Fibroblast of the conjunctiva (primary cell): Measurements from ENCODE around the gene SMIM28.

Experiments
- DNase-seq: peaks from one replicate; pipeline ENCODE4 v3.0.0-alpha.2; 2010; ENCODE audit warnings: low read depth

Gene SMIM28

DNA sequence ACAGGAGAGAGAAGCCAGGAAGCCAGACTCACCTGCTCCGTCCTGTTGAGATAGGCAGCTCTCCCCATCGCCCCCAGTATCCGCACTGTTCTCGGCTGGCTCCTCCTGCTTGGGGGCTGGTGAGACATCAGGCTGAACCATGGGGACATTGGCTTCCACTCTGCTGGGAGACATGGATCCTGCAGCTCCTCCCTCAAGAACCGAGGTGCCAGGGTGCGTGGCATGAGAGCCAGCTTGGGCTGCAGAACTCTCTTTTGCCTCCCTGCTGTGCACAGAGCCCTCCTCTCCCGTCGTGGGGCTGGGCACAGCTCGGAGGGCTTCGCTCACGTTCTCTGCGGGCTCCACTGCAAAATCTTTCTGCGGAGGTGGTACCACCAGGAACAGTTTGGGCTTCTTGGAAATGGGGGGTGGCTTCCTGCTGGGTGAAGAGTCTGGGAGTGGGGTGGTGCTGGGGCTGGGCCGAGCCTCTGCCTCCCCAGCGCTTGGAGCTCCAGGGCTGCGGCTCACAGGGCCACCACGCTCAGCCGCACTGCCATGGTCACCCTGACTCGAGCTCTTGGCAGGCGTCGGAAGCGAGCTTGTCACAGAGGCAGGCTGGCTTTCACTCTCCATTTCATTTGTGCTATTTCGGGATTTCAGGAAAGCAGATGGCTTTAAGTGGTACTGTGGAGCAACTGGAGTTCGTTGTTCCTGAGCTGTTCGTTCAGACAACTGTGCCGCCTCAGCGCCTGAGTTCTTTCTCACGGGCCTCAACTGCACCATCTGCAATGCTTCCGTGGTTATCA, 52.8 kb downstream of the SMIM28 start:
- DNase-seq: no peak

DNA sequence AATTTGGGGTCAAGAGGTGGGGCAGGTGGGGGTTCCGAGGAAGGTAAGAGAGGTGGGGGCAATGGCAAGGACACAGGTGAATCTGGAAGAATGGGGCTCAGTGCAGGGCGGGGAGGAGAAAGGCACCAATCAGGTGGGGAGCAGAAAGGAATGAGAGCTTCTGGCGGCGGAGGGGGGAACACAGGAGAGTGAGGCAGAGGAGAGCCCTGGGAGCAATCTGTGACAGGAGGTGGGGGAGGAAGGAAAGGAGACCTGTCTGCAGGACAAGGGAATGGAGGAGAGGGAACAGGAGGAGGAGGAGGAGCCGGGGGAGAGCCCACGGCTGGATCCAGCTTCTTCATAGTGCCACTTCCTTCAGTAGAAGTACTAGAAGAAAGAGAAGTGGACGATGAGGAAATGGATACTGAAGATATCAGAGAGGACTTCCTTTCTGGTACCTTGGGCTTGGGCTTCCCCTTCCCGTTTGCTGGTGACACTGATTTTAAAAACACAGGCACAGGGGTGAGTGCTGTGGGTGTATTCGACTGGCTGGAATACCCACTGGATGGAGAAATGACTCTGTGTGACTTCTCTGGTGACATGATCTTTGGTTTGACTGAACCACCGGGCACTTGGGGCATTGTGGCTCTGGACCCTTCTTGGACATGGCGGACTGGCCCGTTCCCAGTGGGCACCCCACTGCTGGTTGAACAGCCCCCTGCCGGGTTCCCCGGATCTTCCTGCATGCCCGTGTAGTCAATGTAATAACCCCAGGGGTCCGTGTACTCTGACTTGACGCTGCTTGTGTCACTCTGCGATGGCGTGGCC, 53.8 kb downstream of the SMIM28 start:
- DNase-seq: no peak

DNA sequence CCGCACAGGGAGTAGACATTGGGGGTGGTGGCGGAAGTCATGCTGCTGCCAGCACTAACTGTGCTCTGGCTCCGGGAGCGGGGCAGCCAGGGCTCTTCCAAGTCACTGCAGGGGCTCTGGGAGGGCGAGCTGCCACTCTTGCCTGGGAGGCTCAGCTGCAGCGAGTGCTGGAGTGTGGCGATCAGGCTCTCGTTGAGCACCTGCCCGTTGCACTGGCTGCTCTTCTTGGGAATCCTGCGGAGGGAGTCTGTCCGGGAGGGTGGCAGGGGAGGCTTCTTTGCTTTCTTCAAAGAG, 54.3 kb downstream of the SMIM28 start:
- no peak for DNase-seq
